Suprapubic skin (tissue), 4 donors: ENCODE measurements around the gene LRRC9. TPM values are rescaled to one million over a fixed set of nuclear protein-coding genes. Genes with fewer than 3 reads are reported as not detected.
A peak's percentile ranks its signal among the peaks of the same experiment; 100 is the strongest.

Experiments used
- DNase-seq, 2 donors: peaks; one replicate each; pipeline ENCODE4 v3.0.0-alpha.2; 2019; ENCODE audit warnings: low spot score in 2 of 2
- H3K27ac ChIP-seq: fragments of 200-600 bp; sonication (generic); one replicate; pipeline ENCODE4 v1.5.1; 2019
- H3K27me3 ChIP-seq: fragments of 200-600 bp; sonication (generic); one replicate; pipeline ENCODE4 v1.5.1; 2019
- H3K36me3 ChIP-seq: fragments of 200-600 bp; sonication (generic); one replicate; pipeline ENCODE4 v1.5.1; 2019
- H3K4me1 ChIP-seq: fragments of 200-600 bp; sonication (generic); one replicate; pipeline ENCODE4 v1.5.1; 2019
- H3K4me3 ChIP-seq: fragments of 200-600 bp; sonication (generic); one replicate; pipeline ENCODE4 v1.5.1; 2019; ENCODE audit warnings: mild to moderate bottlenecking
- H3K9me3 ChIP-seq: fragments of 200-600 bp; sonication (generic); one replicate; pipeline ENCODE4 v1.5.1; 2019
- CTCF ChIP-seq, 2 donors: fragments of 200-600 bp in 1 of 2; fragments of 450-650 bp in 1 of 2; sonication (generic) in 1 of 2; IDR thresholded peaks; one replicate each; pipeline ENCODE4 v1.5.1; 2016 to 2019; ENCODE audit warnings: antibody characterized with exemption in 2 of 2, mild to moderate bottlenecking in 1 of 2, moderate library complexity in 1 of 2
- EP300 ChIP-seq: sonication (generic); formaldehyde crosslinking; IDR thresholded peaks from one replicate; pipeline ENCODE4 v1.6.1; 2017; ENCODE audit warnings: antibody characterized with exemption
- POLR2A ChIP-seq, 2 donors: fragments of 450-650 bp; IDR thresholded peaks; one replicate each; pipeline ENCODE4 v1.6.1; 2017; ENCODE audit warnings: antibody characterized with exemption in 2 of 2, mild to moderate bottlenecking in 2 of 2, moderate library complexity in 2 of 2
- POLR2AphosphoS5 ChIP-seq, 3 donors: sonication (generic); formaldehyde crosslinking; IDR thresholded peaks; one replicate each; pipeline ENCODE4 v1.6.1; 2017; ENCODE audit warnings: antibody characterized with exemption in 3 of 3
- WGBS: methylation state at CpG from one replicate; pipeline ENCODE4 v1.1.5; 2018; 5-methylcytosine and 5-hydroxymethylcytosine counted together
- total RNA-seq, 4 donors: library from RNA; depleted of rRNA; stranded (reverse); fragments of >200 nt; gene quantifications; one replicate each; pipeline ENCODE4 v1.1.0, GENCODE V29; 2016

LRRC9 gene
- total RNA-seq, 4 donors from 2014 or later = not detected

- H3K9me3 ChIP-seq = no peaks in the 10 kb centered on the region
- H3K4me3 ChIP-seq = no peak overlapping the region
- TF ChIP-seq POLR2AphosphoS5 (IDR thresholded peaks at IDR 0.05) = no peak
- TF ChIP-seq POLR2A (IDR thresholded peaks at IDR 0.05) = no peak
- no peak for TF ChIP-seq CTCF (IDR thresholded peaks at IDR 0.05)
- TF ChIP-seq EP300 = no peak
- no peaks in the 10 kb centered on the region for H3K4me1 ChIP-seq
- H3K27me3 ChIP-seq = peaks cover 5% of the 10 kb centered on the region
- 92% methylated on average over 2 of the region's 2 CpGs for WGBS
- H3K36me3 ChIP-seq = no peaks in the 10 kb centered on the region
- no peak for DNase-seq
- no peak overlapping the region for H3K27ac ChIP-seq
These were observed 7.5 kb upstream of the LRRC9 start for GRCh38 chr14:59912443-59912842.

GRCh38 chr14:59913187-59913586, 6.8 kb upstream of the LRRC9 start:
- H3K27ac ChIP-seq = no peak overlapping the region
- no peak for DNase-seq
- WGBS = 83% methylated on average over 1 of the region's 1 CpG
- H3K4me3 ChIP-seq = no peak overlapping the region
- TF ChIP-seq CTCF (IDR thresholded peaks at IDR 0.05) (no peak), POLR2AphosphoS5 (IDR thresholded peaks at IDR 0.05) (no peak), POLR2A (IDR thresholded peaks at IDR 0.05) (no peak)
- H3K27me3 ChIP-seq = peaks cover 5% of the 10 kb centered on the region
- no peaks in the 10 kb centered on the region for H3K4me1 ChIP-seq
- no peaks in the 10 kb centered on the region for H3K9me3 ChIP-seq
- H3K36me3 ChIP-seq = no peaks in the 10 kb centered on the region

DNA sequence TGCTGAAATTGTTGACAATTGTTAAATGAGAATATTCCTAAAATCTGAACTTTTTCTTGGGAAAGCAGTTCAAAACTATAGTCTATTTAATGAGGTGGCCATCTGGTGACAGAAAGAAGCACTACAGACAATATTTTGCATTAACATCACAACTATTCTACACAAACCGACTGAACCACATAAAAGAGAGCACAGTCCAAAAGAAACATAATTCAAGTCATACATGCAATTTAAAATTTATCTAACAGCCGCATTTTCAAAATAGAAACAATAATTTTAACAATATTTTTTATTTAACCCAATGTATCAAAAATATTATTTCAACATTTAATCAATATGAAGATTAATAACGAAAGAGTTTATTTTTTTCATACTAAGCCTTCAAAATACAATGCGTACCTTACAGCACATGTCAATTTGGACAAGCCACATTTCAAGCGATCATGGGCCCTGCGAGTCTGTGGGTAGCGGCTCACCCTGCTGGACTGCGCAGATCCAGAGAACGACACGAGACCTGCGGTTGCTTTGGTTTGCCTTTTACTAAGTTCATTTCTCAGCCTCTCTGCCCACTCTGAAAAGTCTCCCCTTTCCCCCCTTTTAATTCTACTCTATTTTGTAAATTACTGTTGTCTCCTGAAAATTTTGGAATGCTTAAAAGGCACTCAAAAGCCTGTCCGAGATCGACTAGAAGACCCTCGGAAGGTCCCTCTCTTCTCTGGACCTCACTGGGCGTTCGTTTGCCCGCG, 947 bp upstream of the LRRC9 start:
- no peaks in the 10 kb centered on the region for H3K9me3 ChIP-seq
- peaks cover 13% of the 10 kb centered on the region for H3K4me1 ChIP-seq
- no peak for DNase-seq
- H3K27me3 ChIP-seq = peaks cover 18% of the 10 kb centered on the region
- TF ChIP-seq POLR2AphosphoS5 (IDR thresholded peaks at IDR 0.05) (no peak), CTCF (IDR thresholded peaks at IDR 0.05) (peak in 1 of 2 donors; percentile 23), POLR2A (IDR thresholded peaks at IDR 0.05) (no peak)
- H3K36me3 ChIP-seq = no peaks in the 10 kb centered on the region
- H3K27ac ChIP-seq = no peak overlapping the region
- 4% methylated on average over 17 of the region's 18 CpGs for WGBS
- H3K4me3 ChIP-seq = peak overlapping the region; percentile 46

- 74% methylated on average over 1 of the region's 1 CpG for WGBS
These were observed 387 bp downstream of the LRRC9 start for GRCh38 chr14:59920378-59920683.

DNA sequence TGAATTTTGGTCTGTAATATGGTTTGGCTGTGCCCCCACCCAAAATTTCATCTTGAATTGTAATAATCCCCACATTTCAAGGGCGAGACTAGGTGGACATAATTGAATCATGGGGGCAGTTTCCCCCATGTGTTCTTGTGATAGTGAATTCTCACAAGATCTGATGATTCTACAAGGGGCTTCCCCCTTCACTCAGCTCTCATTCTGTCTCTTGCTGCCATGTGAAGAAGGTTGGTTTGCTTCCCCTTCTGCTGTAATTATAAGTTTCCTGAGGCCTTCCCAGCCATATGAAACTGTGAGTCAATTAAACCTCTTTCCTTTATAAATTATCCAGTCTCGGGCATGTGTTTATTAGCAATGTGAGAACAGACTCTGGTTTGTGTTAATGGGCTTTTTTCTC, 5.9 kb downstream of the LRRC9 start:
- no peak overlapping the region for H3K4me3 ChIP-seq
- no peak overlapping the region for H3K27ac ChIP-seq
- H3K4me1 ChIP-seq = no peaks in the 10 kb centered on the region
- 68% methylated on average over 2 of the region's 2 CpGs for WGBS
- H3K36me3 ChIP-seq = no peaks in the 10 kb centered on the region
- TF ChIP-seq CTCF (IDR thresholded peaks at IDR 0.05) (no peak), POLR2A (IDR thresholded peaks at IDR 0.05) (no peak), POLR2AphosphoS5 (IDR thresholded peaks at IDR 0.05) (no peak), EP300 (no peak)
- no peak for DNase-seq
- H3K9me3 ChIP-seq = no peaks in the 10 kb centered on the region
- H3K27me3 ChIP-seq = no peaks in the 10 kb centered on the region

More at GRCh38 chr14:59920378-59920683, 387 bp downstream of the LRRC9 start:
- no peak for TF ChIP-seq EP300
- no peak for TF ChIP-seq CTCF (IDR thresholded peaks at IDR 0.05)
- no peak for TF ChIP-seq POLR2A (IDR thresholded peaks at IDR 0.05)
- no peak for TF ChIP-seq POLR2AphosphoS5 (IDR thresholded peaks at IDR 0.05)
- H3K9me3 ChIP-seq = no peaks in the 10 kb centered on the region
- no peak overlapping the region for H3K4me3 ChIP-seq
- no peak overlapping the region for H3K27ac ChIP-seq
- peaks cover 13% of the 10 kb centered on the region for H3K4me1 ChIP-seq
- no peaks in the 10 kb centered on the region for H3K36me3 ChIP-seq
- H3K27me3 ChIP-seq = peaks cover 18% of the 10 kb centered on the region
- DNase-seq = no peak
